Stimulated activated CD4-positive, alpha-beta T cell treated with anti-CD3 and anti-CD28 coated beads, Interleukin-12 subunit alpha, Interleukin-12 subunit beta, amount 100 ng/mL, for 24 hours (primary cell): ENCODE measurements around the gene CLDN19.

ENCODE experiments used
- DNase-seq, 2 experiments: peaks; one replicate each; pipeline ENCODE4 v3.0.0-alpha.2; 2020; ENCODE audit warnings: low read depth in 2 of 2

CLDN19 gene

DNA sequence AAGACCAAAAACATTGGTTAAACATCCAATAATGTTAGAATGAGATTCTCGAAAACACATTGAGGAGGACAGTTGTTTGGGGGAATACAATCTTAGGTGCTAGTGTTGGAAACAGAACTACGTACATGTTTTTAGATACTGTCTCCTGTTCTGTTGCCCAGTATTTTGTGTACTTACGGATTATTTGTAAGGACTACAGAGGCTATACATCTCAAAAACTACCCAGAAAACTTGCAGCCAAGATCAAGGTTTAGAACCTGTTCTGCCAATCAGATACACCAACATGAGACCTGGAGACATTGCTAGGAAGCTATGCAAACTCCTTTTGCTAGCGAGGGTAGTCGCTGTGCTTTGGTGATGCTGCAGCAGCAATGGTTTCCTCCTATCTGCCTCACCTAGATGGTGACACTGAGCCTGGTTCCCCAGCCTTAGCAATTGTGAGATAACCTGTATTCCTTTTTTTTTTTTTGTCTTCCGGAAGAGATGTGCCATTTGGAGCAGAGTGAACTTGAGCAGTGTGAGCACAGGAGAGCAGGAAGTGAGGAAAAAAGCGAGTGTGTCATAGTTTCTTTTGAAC, 36.1 kb downstream of the CLDN19 start:
- DNase-seq = no peak

DNA sequence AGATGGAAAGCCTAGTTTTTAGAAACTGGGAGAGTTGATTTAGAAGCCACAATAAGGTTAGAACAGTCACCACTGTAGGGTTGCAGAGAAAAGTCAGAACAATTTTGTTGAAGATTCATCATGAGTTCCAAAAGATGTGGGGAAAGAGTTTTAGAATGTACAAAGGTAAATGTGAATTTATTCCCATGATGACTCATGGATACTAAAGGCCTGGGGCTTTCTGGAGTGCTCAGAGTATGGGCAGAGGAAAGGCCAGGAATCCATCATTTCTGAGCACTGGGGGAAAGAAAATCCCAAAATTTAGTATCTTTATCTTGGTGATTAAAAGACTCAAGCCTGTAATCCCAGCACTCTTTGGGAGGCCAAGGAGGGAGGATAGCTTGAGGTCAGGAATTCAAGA, 40.0 kb downstream of the CLDN19 start:
- no peak for DNase-seq

DNA sequence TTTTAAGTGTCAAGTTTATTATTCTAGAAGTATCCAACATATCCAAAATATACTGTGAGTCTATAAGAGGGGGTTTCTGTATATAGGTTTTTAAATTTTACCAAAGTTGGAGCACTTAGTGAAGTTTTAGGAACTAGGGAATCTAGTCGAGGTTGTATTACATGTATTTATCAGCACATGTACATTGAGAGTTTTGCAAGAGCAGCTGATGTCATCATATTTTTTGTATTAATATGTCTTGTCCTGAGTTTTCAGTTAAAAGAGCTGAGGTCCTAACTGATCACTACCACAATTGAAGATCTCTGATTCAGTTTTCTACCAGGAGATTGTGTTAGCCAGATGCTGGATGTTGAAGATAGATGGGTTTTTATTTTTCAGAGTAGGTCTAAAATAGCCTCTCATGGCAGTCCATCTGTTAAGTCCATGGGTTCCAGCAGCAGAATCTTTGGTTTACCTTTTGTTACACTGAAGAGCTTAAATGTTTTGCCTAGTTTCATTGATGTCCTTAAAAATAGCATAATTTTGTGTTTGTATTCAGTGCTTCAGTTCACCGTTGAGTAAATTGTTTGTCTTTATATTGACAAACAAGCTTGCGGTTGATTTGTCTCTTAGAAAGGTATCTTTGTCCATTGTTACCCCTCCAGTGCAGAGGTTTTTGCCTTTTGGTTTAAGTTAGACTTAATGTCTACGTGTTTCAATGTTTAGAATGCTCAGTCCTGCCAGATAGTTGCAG, 41.8 kb downstream of the CLDN19 start:
- no peak for DNase-seq

DNA sequence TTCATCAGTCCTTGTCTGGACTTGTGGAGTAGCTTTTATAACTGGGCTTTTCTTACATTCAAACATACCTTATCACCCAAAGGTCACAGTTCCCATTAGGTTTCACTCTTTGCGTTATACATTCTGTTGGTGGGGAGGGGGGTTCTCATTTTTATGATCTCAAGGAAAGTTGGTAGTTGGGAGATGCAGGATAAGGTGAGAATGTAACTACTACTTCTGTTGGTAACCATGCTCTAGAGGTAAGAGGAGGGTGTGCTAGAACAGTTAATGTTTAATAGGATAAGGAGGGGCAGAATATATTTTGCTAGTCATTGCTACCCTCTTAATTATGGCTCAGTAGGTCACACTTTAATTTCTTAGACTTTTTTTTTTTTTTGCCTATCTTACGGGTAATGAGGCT, 47.1 kb downstream of the CLDN19 start:
- no peak for DNase-seq

DNA sequence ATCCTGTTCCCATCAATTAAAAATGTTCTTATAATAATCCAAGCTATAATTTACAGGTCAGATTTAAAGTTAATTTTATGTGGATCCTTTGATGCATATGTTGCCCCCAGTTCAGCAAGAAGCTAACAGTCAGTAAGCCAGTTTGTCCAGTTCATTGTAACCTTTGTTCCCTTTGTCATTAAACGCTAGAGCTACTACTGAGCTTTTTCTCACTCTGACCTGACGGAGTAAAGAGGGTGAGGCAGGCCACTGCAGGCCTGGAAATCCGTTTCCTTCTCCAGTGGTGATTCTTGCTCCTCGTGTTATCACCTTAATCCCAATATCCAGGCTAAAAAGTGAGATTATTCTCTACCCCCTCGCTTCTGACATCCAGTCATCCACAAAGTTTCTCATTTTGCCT, 47.6 kb downstream of the CLDN19 start:
- DNase-seq = no peak

DNA sequence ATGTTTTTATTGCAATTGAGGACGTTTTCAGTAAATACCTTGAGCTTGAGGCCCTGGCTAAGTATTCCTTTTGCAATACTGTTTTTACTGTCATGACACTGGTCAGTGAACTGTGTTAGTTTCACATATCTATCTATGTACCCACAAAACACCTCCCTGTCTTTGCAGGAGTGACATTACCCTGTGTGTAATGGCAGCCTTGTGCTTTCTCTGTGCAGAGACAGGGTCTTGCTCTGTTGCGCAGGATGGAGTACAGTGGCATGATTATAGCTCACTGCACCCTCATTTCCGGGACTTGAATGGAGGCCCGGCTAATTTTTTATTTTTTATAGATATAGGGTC, 48.9 kb downstream of the CLDN19 start:
- no peak for DNase-seq

DNA sequence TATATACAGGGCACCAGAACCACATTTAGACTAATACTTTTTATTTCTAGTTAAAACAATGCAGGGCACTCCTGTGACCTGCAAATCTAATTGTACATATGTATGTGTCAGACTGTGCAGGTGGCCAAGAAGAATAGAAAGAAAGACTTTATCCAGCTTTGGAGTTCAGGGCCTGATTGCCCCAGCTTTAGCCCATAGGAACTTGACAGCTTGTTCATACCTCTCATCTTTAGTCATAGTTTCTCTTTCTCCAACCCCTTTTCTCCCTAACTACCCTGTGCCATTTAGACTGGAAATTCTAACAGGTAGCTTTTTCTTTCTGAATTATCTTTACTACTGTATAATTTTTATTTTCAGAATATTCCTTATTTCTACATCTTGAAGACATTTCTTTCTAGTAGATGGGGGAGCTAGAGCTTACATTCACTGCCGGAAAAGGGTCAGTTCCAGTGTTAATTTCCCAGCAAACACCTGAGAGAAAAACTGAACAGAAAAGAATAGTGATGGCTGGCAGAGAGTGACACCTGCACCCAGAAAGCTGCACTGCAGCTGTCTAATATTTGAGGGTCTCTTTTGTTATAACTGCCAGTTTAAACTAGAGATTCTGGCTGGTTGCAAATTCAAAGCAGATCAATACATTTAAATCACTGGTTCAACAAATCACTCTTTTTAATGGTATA, 49.4 kb downstream of the CLDN19 start:
- DNase-seq = no peak

DNA sequence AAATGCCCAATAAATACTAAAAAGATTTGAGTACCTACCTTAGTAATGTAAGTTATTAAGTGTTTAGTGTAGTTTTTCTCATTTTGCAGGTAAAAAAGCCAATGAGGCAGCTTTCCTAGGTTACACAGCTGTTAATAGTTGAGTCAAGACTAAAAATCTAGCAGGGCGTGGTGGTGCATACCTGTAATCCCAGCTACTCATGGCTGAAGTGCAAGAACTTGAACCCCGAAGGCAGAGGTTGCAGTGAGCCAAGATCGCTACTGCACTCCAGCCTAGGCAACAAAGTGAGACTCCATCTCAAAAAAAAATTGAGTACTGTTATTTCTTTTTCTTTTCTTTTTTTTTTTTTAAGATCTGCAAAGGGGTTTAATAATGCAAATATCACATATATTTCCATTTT, 50.1 kb downstream of the CLDN19 start:
- no peak for DNase-seq

DNA sequence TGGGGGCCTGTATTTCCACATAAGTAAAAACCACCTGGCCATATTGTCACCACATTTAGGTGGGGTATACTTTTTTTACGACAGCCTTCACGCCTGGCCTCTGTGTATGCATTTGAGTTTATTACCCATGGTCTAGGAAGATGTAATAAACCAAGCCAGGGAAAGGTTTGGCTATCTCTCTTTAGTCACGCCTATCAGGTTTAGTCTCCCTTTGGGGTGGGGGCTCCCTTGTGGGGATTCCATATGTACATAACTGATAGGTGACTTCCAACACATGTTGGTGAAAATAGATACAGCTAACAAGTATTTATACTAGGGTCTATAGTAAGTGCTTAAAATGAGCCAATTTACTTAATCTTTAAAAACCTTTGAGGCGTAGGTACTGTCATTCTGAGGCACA, 53.6 kb downstream of the CLDN19 start:
- DNase-seq = no peak

DNA sequence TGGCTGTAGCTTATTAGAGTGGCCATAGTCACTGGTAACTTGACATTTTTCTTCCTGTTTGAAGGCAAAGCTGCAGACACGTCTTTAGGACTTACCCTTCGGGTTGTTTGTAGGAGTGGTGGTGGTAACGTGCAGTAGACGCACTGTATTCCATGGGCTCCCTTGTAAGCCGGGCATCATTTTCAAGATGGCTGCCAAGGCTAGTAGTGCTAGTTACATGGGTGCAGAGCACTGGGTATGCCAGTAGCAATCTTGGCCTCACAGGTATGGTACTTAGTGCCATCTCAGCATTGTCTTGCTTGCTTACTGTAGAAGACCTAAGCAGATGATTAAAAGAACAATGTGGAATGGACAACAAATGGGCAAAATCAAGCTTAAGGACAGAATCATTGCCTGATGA, 55.9 kb downstream of the CLDN19 start:
- no peak for DNase-seq
